BE2C (cell line): ENCODE data around the gene TRIM42. TPM values are rescaled to one million over a fixed set of nuclear protein-coding genes. Genes with fewer than 3 reads are reported as not detected.

ENCODE experiments used
- DNase-seq: peaks from one replicate; pipeline ENCODE4 v3.0.0-alpha.2; 2020
- H3K27me3 ChIP-seq: fragments of 250-450 bp; sonication (Bioruptor Pico); 2 replicates; pipeline ENCODE4 v1.5.1; 2020; ENCODE audit warnings: mild to moderate bottlenecking
- H3K36me3 ChIP-seq: fragments of 250-450 bp; sonication (Bioruptor Pico); 2 replicates; pipeline ENCODE4 v1.5.1; 2020; ENCODE audit warnings: mild to moderate bottlenecking
- H3K4me1 ChIP-seq: fragments of 250-450 bp; sonication (Bioruptor Pico); 2 replicates; pipeline ENCODE4 v1.5.1; 2020
- H3K4me3 ChIP-seq: 2 replicates; pipeline ENCODE4 v1.5.1; 2011; ENCODE audit warnings: low read depth, low read length
- H3K9me3 ChIP-seq: fragments of 250-450 bp; sonication (Bioruptor Pico); 2 replicates; pipeline ENCODE4 v1.5.1; 2020
- CTCF ChIP-seq: IDR thresholded peaks from 2 replicates; pipeline ENCODE4 v1.5.1; 2012; ENCODE audit warnings: mild to moderate bottlenecking, low read depth, low read length
- polyA plus RNA-seq: library from polyadenylated mRNA; unstranded; fragments of >200 nt; gene quantifications from one replicate; pipeline ENCODE4 v1.2.1, GENCODE V29; 2012; ENCODE audit warnings: low read depth, missing spikeins; ENCODE audit not compliant: insufficient read length, insufficient read depth

Gene TRIM42
- polyA plus RNA-seq: not detected

GRCh38 chr3:140677764-140678163 is at the start of gene TRIM42:
Gene TRIM42, plus strand, starts transcription at chr3:140678064. Its CDS starts 166 bp downstream, at chr3:140678230.
- Histone ChIP-seq H3K27me3 (peaks cover 16% of the 10 kb centered on the region; the same call in 1 of the 2 replicates), H3K4me3 (no peak within 1 kb of the TSS), H3K36me3 (no peaks in the 10 kb centered on the region), H3K4me1 (no peaks in the 10 kb centered on the region), H3K9me3 (no peaks in the 10 kb centered on the region)
- no peak for TF ChIP-seq CTCF
- no peak for DNase-seq

GRCh38 chr3:140628606-140629005 is 49.3 kb upstream of the TRIM42 start:
- Histone ChIP-seq H3K9me3 (no peaks in the 10 kb centered on the region), H3K27me3 (peaks cover 16% of the 10 kb centered on the region), H3K36me3 (no peaks in the 10 kb centered on the region), H3K4me3 (no peak overlapping the region), H3K4me1 (no peaks in the 10 kb centered on the region)
- TF ChIP-seq CTCF: no peak
- DNase-seq: no peak

- Histone ChIP-seq H3K27me3 (peaks cover 23% of the 10 kb centered on the region), H3K36me3 (no peaks in the 10 kb centered on the region), H3K4me3 (no peak overlapping the region), H3K4me1 (no peaks in the 10 kb centered on the region), H3K9me3 (no peaks in the 10 kb centered on the region)
- no peak for TF ChIP-seq CTCF
- no peak for DNase-seq
Observed at GRCh38 chr3:140629357-140630137, 48.3 kb upstream of the TRIM42 start.

GRCh38 chr3:140630366-140630765 is 47.5 kb upstream of the TRIM42 start:
- no peak for DNase-seq
- Histone ChIP-seq H3K9me3 (no peaks in the 10 kb centered on the region), H3K27me3 (peaks cover 27% of the 10 kb centered on the region), H3K4me3 (no peak overlapping the region), H3K4me1 (no peaks in the 10 kb centered on the region), H3K36me3 (no peaks in the 10 kb centered on the region)
- no peak for TF ChIP-seq CTCF

- Histone ChIP-seq H3K4me3 (no peak overlapping the region), H3K27me3 (peaks cover 32% of the 10 kb centered on the region), H3K36me3 (no peaks in the 10 kb centered on the region), H3K4me1 (no peaks in the 10 kb centered on the region), H3K9me3 (no peaks in the 10 kb centered on the region)
- no peak for DNase-seq
- TF ChIP-seq CTCF: no peak
Observed at GRCh38 chr3:140630866-140631265, 47.0 kb upstream of the TRIM42 start.

GRCh38 chr3:140635276-140635675 is 42.6 kb upstream of the TRIM42 start:
- no peak for DNase-seq
- Histone ChIP-seq H3K9me3 (no peaks in the 10 kb centered on the region), H3K4me1 (no peaks in the 10 kb centered on the region), H3K27me3 (peaks cover 58% of the 10 kb centered on the region), H3K36me3 (no peaks in the 10 kb centered on the region), H3K4me3 (no peak overlapping the region)
- TF ChIP-seq CTCF: no peak
